GM18858 (cell line): Measurements from ENCODE around the gene OCA2.

Experiments
- ATAC-seq: cut with Tn5 transposase; IDR thresholded peaks from one replicate; pipeline ENCODE4 v1.9.1; 2021; ENCODE audit not compliant: unreplicated experiment

The OCA2 gene

DNA sequence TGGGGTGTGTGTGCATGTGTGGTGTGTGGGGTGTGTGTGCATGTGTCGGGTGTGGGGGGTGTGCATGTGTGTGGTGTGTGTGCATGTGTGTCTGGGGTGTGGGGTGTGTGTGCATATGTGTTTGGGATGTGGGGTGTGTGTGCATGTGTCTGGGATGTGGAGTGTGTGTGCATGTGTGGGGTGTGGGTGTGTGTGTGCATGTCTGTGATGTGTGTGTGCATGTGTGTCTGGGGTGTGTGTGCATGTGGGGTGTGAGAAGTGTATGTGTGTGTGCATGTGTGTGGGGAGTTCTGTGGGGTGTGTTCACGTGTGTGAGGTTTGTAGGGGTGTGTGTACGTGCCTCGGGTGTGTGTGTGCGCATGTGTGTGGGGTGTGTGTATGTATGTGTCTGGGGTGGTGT is 6.7 kb upstream of the OCA2 start:
- ATAC-seq, result no peak

DNA sequence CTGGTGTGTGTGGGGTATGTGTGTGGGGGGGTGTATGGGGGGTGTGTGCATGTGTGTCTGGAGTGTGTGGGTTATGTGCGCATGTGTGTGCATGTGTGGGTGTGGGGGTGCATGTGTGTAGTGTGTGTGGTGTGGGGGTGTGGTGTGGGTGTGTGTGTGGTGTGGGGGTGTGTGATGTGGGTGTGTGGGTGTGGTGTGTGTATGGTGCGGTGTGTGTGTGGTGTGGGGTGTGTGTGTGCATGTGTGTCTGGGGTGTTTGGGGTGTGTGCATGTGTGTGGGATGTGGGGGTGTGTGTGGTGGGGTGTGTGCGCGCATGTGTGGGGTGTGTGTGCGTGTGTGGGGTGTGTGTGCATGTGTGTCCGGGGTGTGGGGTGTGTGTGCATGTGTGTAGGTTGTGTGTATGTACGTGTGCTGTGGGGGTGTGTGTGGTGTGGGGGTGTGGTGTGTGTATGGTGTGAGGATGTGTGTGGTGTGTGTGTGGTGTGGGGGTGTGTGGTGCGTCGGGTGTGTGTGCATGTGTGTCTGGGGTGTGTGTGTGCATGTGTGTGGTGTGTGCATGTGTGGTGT is 6.2 kb upstream of the OCA2 start:
- no peak for ATAC-seq

DNA sequence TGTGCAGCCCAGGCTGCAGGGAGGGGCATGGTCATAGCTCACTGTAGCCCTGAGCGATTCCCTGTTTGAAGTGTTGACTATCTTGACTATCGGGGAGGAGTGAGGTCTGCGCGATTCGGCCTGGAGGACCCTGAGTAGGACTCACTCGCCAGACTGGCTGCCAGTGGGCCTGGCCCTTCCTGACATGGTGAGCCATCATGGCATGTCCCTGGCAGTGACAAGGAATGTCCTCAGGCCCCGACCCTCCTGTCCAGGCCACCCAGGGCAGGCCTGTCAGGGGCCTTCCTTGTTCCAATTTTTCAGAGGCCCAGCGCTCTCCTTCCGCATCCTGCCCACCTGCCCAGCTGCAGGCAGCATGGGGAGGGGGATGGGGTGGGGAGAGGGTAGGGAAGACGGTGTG is 5.2 kb upstream of the OCA2 start:
- ATAC-seq, result no peak

DNA sequence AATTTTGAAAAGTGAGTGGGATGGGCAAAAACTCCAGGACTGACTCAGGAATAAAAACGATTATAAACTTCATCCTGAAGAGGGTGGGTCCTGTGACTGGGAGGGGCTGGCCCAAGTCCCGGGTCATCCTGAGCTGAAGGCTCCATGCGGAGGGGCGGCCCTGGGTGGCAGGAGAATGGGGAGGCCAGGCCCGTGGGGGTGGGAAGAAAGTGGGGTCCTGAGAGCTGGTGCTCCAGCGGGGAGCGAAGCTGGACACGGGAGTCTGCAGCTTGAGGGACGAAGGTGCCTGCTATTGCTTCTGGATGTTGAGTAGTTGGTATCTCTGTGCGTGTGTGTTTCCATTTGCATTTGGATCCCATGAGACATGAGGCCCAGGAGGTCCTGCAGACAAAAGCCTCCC is 4.7 kb upstream of the OCA2 start:
- no peak for ATAC-seq

DNA sequence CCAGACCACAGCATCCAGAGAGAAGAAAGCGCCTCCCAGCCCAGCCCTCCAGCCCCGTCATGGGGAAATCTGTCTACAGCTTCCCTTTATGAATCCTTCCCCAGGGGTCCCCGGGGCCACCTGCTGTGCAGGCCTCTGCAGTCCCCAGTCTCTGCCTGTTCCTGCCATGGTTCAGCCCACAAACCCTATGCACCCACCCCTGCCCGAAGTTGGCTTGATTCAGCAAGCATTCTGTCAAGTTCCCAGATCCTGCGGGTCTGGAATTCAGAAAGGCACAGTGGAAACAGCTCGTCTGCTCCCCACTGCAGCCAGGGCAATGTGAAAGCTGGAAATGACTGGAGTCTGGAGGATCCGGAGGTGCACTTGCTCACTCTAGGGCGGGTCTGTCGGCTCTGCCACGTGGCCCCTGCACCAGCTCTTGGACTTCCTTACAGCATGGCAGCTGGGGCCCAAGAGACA is 2.9 kb upstream of the OCA2 start:
- ATAC-seq, result no peak

DNA sequence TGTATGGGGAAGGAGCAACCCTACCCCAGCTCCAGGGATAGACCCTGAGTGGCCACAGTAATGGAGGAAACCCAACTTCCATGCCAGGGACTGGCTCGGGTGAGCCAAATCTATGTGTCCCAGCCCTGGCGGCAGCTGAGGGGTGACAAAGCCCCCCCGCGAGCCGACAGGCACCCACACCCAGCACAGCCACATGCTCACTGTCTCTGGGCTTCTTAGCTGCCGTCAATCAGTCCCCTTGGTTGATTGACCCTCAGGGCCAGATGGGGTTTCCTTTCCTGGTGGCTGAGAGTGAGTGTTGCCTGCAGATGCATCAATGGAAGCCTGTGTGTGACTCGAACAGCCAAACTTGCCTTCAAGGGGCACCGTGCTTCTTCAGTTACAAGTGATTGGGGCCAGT is 2.1 kb upstream of the OCA2 start:
- no peak for ATAC-seq

DNA sequence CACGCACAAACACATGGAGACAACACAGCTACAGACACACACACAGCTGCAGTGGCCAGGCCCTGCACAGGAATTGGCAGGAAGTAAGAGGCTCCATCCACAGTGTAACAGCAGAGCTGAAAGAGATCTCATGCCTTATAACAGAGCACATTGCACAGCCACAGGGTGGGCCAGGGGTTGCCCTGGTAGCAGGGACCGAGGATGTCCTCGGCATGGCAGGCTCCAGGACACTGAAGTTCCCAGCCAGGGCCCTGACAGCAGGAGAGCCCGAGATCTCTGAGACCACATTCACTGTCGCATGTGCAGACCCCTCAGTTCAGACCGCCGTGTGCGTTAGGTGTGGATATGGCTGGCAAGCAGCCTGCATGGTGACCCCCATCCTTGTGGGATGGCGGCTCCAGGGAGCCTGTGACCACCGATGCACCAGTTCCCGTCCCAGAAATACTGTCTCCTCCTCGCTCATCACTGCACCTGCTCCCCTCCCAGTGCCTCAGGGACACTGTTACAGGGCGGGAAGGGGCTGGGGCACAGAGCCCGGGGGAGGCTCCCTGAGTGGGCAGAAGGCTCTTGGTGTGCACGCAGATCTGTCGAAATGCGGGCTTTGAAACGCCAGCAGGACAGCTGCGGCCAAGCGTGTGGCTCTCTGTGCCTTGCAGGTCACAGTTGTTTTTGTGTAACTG is 1.5 kb upstream of the OCA2 start:
- no peak for ATAC-seq

DNA sequence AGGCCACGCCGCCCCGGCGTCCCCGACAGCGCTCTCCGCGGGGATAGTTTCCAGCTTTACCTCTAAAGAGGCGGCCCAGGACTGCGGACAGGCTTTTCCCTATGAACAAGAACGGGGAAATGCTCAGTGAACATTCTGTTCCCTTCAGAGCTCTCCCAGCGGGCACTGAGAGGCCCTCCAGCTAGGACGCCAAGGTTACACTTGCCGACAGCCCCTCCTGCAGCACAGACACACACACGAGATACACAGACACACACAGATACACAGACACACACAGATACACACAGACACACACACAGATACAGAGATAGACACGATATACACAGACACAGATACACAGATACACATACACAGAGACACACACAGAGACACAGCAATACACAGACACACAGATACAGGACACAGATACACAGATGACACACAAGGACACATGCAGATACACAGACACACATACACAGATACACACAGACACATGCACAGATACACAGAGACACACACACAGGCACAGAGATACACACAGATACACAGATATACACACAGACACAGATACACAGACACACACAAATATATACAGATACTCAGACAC is 533 bp upstream of the OCA2 start:
- ATAC-seq, result no peak

DNA sequence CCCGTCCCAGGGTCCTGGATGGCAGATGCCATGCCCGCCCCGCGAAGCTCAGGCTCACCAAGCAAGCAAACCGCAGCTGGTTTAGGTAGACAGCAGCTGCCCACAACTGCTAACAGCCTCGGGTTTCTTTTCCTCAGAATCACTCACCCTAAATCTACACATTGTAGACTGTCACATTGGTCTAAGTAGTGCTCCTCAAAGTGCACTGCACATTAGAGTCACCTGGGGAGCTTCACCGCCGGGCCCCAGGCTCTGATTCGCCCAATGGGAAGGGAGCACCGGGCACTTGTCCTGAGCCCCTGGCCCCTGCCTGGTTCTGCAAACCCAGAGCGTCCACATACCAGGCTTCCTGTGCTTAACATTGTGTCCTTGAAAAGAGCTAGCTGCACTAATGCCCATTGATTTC is 752 bp downstream of the OCA2 start:
- no peak for ATAC-seq

DNA sequence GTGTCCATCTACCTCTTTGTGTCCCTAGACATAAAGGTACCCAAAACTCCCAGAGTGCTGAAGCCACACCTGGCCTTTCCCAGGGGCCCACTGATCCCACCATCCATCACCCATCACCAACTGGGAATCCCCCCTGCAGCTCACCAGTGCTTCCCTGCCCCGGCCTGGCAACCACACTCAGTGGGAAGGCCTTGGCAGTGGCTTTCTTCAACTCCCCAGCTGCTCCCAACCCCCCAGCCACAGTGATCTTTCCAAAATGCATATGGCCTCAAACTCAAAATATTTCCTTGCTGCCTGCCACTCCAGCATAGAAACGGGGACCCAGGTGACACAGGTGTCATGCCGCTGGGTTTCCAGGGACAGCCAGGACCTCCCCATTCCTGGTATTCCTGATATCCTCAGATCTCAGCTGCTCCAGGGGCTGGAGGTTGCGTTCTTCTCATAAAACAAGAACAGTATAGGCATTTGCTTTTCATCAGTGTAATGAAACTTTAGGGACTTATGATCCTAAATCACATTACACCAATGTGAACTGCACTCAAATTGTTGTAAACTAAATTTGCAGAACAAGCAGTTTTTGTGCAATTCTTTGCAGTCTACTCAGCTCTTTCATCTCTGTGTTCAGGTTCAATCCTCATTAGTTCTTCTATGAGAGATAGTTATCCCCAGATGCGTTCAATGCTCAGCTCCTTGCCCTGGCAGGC is 1.3 kb downstream of the OCA2 start:
- no peak for ATAC-seq

DNA sequence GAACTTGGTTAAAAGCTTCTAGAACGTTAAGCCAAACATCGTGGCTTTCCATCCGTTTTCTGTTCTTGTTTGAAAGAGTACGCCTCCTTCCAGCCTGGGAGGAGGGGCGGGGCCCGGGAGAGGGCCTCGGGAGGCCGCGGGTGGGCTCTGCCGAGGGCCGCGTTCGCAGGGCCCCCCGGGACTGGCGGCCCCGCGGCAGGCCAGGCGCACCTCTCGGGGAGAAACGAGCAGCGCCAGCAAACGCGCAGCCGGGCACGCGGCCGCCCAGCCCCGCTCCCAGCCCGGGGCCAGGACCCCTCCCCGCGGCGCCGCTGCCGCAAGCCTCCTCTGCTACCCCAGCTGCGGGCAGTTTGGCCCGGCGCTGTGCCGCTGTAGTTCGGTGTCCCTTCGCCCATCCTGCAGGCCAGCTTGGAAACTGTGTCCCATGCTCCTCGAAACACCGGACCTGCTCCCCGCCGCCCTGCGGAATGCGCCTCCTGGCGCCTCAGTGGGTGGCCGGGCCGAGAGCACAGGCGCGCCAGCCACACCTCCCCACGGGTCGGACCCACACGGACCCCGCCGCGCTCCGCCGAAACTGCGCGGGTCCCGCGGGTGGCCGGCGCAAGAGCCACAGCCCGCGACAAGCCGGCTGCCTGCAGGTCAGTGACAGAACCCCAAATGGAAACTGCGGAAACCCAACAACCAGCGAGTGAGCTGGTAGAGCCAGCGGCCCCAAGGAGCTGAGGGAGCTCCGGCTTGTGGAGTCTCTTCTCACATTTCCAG is 2.3 kb downstream of the OCA2 start:
- ATAC-seq, result no peak

DNA sequence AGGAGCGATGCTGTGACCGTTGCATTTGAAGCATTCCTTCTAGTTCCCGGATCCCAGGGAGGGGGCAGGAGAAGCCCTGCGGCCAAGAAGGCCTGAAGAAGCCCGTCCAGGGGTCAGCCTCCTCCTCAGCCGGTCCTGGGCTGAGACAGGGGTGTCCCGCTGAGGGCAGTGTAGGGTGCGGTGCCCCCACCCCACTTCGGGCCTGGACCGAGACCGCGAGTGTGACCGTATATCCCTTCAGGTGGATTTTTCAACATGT is 2.8 kb downstream of the OCA2 start:
- ATAC-seq, result no peak

DNA sequence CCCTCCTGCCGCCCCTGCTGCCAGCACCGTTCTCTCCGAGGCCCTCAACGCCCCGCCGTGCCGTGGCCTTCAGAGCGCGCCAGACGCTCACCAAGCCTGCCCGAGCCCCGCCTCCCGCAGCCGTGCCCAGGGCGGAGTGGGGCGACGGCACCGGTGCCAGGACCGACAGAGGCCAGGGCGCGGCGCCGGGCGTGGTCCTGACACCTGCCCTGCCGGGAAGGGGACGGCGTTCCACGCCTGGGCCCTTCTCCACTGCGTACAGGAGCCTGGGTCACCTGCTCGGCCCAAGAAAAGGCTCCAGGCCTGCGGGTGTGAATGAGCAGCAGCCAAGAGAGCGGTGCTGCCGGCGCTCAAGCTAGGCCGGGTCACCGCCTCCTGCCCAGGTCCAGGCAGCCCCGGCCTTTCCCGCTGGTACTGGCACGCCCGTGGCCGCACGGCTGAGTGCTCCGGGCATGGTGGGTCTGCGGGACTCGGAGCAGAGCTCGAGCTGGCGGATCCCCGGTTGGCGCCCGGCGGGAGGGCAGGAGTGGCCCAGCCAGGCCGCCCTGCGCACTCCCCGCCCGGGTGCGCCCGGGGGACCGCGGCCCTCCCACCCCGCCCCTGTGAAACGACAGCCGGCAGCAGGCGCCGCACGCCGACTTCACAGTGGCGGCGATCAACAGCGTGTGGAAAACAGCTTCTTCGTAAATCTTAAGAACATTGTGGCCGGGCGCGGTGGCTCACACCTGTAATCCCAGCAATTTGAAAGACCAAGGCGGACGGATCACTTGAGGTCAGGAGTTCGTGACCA is 4.2 kb downstream of the OCA2 start:
- no peak for ATAC-seq

DNA sequence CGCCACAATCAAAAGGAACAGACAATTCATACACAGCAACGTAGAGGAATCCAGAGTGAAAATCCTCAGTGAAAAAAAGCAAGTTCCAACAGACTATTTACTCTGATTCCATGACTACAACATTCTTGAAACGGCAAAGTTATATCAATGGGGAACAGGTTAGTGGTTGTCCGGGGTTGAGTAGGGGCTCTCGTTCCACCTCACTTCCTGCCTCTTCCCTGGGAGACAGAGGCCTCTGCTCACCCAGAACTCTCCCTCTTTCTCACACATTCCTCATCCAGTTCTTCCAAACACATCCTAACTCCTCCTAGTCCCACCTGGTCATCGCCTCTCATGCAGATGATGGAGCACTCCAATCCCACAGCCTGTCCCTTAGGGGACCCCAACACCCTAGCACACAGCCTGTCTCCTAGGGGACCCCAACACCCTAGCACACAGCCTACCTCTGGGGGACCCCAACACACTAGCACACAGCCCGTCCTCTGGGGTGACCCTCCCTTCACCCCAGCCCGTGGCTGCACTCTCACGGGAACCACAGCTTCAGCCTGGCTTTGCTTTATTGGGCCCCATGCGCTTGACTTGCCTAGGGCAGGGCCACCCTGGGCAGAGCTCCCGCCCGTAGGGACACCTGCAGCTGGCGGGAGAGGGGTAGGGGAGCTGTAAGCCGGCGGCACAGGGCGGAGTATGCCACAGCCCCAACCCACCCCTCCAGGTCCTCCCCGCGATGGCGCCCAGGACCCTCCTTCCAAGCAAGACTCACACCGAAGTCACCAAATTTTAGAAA is 5.2 kb downstream of the OCA2 start:
- ATAC-seq, result no peak

DNA sequence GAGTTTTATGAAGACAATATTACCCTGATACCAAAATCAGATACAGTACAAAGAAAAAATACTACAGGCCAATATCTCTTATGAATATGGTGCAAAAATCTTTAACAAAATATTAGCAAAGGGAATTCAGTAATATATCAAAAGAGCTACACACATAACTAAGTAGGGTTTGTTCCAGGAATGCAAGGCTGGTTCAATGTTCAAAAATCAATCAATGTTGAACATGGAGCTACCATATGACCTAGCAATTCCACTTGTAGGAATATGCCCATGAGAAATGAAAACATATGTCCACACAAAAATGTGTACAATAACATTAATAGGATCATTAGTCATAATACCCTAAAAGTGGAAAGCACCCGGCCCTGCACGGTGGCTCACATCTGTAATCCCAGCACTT is 7.8 kb downstream of the OCA2 start:
- ATAC-seq, result no peak

DNA sequence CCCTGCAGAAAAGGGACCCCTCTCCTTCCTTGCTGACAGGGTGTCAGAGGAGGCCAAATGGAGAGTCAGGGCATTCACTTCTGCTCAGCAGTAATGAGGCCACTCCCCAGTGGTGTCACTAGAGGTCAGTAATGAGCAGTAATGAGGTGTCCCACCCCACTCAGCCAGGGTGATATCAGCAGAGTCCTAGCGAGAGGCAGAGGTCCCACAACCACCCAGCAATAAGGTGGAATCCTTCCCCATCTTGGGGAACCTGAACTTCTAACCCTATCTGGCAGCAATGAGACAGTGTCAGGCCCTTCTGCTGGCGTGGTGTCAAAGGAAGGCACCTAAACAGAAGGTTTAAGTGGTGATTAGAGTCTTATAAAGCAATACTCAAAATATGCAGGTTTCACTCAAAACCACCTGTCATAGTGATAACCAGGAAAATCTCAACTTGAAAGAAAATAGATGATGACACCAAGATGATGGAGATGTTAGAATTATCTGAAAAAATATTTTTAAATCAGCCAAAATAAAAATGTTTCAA is 12.9 kb downstream of the OCA2 start:
- ATAC-seq, result peak; percentile 87

DNA sequence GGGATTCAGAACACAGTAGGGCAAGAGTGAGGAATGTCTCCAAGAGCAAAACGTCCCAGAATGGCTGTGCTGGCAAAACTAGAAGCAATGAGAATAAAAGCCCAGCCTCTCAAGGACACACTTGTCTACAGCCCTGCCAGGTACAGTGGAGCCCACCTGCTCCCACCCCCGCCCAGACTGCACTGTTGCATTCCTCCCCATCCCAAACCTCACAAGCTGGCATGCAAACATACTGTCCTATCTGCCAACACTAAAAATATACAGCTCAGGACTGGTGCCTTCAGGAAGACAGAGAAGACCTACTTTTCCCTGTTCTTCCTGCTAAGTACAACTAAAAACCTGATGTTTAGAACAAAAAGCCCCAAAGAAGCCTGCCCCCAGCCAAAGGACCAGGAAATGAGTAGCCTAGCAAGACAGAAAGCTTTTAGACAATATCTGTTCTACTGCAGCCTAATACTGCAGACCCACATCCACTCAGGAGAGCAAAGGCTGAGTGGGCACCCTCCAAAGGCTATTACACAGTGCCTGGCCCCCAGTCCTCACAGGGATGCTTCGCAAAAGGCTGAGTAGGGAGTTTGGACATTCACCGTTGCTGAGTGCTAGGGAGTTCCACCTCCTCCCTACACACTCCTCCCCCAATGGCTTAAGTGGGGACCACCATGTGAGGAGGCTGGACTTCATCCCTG is 13.5 kb downstream of the OCA2 start:
- ATAC-seq, result no peak

DNA sequence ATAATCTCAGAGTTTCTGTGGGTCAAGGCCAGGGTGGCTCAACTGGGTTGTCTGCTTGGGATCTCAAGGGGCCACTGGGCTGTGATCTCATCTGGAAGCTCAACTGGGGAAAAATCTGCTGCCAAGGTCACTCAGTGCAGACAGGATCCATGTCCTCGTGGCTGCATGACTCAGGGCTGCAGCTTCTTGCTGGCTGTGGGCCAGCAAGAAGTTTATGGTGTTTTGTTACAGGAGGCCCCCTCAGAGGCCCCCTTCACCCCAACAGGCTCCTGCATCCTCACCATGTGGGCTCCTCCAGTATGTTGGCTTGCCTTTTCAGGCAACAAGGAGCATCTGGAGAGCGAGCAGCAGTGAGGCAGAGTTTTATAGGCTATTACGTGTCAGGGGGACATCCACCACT is 14.6 kb downstream of the OCA2 start:
- ATAC-seq, result no peak
